Stimulated activated CD4-positive, alpha-beta T cell treated with anti-CD3 and anti-CD28 coated beads, TNF-alpha, amount 100 ng/mL, for 48 hours (primary cell): ENCODE data around the gene RNF148.
"Not testable (repeated sequence)": the region's sequence is repeated elsewhere in the genome, so short reads cannot be mapped to it uniquely, and the experiment has no call there.

Experiments used
- DNase-seq, 3 donors: peaks; one replicate each; pipeline ENCODE4 v3.0.0-alpha.2; 2020; ENCODE audit warnings: low read depth in 3 of 3

RNF148 gene

GRCh38 chr7:122689346-122690109 is 13.2 kb downstream of the RNF148 start:
- no peak for DNase-seq

GRCh38 chr7:122688400-122688998 is 14.2 kb downstream of the RNF148 start:
- DNase-seq = no peak

GRCh38 chr7:122686360-122686878 is 16.3 kb downstream of the RNF148 start:
- no peak for DNase-seq

- DNase-seq = no peak
Measured at GRCh38 chr7:122684504-122684903, 18.2 kb downstream of the RNF148 start.

GRCh38 chr7:122682815-122683550 is 19.7 kb downstream of the RNF148 start:
- no peak for DNase-seq

GRCh38 chr7:122681186-122681585 is 21.5 kb downstream of the RNF148 start:
- not testable (repeated sequence) for DNase-seq

GRCh38 chr7:122679813-122680212 is 22.9 kb downstream of the RNF148 start:
- DNase-seq = no peak

- DNase-seq = not testable (repeated sequence)
Measured at GRCh38 chr7:122679269-122679709, 23.4 kb downstream of the RNF148 start.

GRCh38 chr7:122677149-122677548 is 25.6 kb downstream of the RNF148 start:
- no peak for DNase-seq

GRCh38 chr7:122676466-122676865 is 26.3 kb downstream of the RNF148 start:
- no peak for DNase-seq

- no peak for DNase-seq
Measured at GRCh38 chr7:122675621-122676020, 27.1 kb downstream of the RNF148 start.

- no peak for DNase-seq
Measured at GRCh38 chr7:122675011-122675410, 27.7 kb downstream of the RNF148 start.

GRCh38 chr7:122674502-122674901 is 28.2 kb downstream of the RNF148 start:
- DNase-seq = no peak

GRCh38 chr7:122673951-122674350 is 28.8 kb downstream of the RNF148 start:
- DNase-seq = no peak

- DNase-seq = no peak
Measured at GRCh38 chr7:122672536-122672935, 30.2 kb downstream of the RNF148 start.

GRCh38 chr7:122663733-122664132 is 39.0 kb downstream of the RNF148 start:
- DNase-seq = no peak

GRCh38 chr7:122658856-122659255 is 43.9 kb downstream of the RNF148 start:
- no peak for DNase-seq

- no peak for DNase-seq
Measured at GRCh38 chr7:122653685-122654084, 49.0 kb downstream of the RNF148 start.

- no peak for DNase-seq
Measured at GRCh38 chr7:122652876-122653275, 49.8 kb downstream of the RNF148 start.
